HEK293 (cell line): ENCODE data around the gene COL4A1.

Experiments used
- CTCF ChIA-PET: fragments of 350-600 bp; formaldehyde crosslinking; extraction: SDS; loops from one replicate; lab custom pipeline; 2021; ENCODE audit warnings: antibody characterized with exemption; lab: Yijun Ruan, JAX
- POLR2A ChIA-PET: fragments of 300-600 bp; formaldehyde crosslinking; extraction: SDS; loops from one replicate; lab custom pipeline; 2020; ENCODE audit warnings: antibody characterized with exemption, inconsistent platforms; lab: Yijun Ruan, JAX
- H3K27ac ChIP-seq: fragments of 200-500 bp; sonication (Bioruptor generic); 2 replicates; pipeline ENCODE4 v1.5.1; 2014; ENCODE audit warnings: low read depth, low read length, control low read depth, inconsistent platforms; ENCODE audit errors: extremely low read depth
- H3K36me3 ChIP-seq, 2 experiments: fragments of 200-500 bp in 1 of 2; sonication (Bioruptor generic) in 1 of 2; 1 replicate in 1 of 2; 2 replicates in 1 of 2; pipeline ENCODE4 v1.5.1; 2014 to 2017; ENCODE audit warnings: inconsistent platforms in 2 of 2, low read length in 2 of 2; ENCODE audit not compliant: control insufficient read depth in 2 of 2, insufficient read depth in 1 of 2
- H3K4me1 ChIP-seq: fragments of 200-500 bp; sonication (Bioruptor generic); 2 replicates; pipeline ENCODE4 v1.5.1; 2014; ENCODE audit warnings: mild to moderate bottlenecking, low read length, inconsistent platforms; ENCODE audit not compliant: control insufficient read depth, insufficient read depth
- H3K4me3 ChIP-seq: 2 replicates; pipeline ENCODE4 v1.5.1; 2011; ENCODE audit warnings: low read depth, mild to moderate bottlenecking, control low read depth, low read length, moderate library complexity
- H3K9me3 ChIP-seq: fragments of 200-500 bp; sonication (Bioruptor generic); 2 replicates; pipeline ENCODE4 v1.5.1; 2014; ENCODE audit warnings: low read depth, low read length, inconsistent platforms; ENCODE audit not compliant: control insufficient read depth, insufficient read depth
- CTCF ChIP-seq: fragments of 450-650 bp; formaldehyde crosslinking; IDR thresholded peaks from 2 replicates; pipeline ENCODE4 v1.5.1; 2016; ENCODE audit warnings: missing biosample characterization, missing genetic modification characterization
- HOXC10 ChIP-seq: sonication (generic); formaldehyde crosslinking; IDR thresholded peaks from 2 replicates; pipeline ENCODE4 v1.8.1; 2023; ENCODE audit warnings: mild to moderate bottlenecking, missing genetic modification reagents
- HOXD13 ChIP-seq: sonication (generic); formaldehyde crosslinking; IDR thresholded peaks from 2 replicates; pipeline ENCODE4 v1.8.0; 2022; ENCODE audit warnings: missing genetic modification reagents, borderline replicate concordance
- SETDB1 ChIP-seq: IDR thresholded peaks from one replicate; pipeline ENCODE4 v1.6.1; 2017; ENCODE audit warnings: mild to moderate bottlenecking, low read length, moderate library complexity, mixed read lengths; ENCODE audit not compliant: insufficient read length
- SP7 ChIP-seq: fragments of 450-650 bp; formaldehyde crosslinking; IDR thresholded peaks from 2 replicates; pipeline ENCODE4 v1.5.1; 2016; ENCODE audit warnings: missing biosample characterization, missing genetic modification characterization
- TRIM28 ChIP-seq: IDR thresholded peaks from 2 replicates; pipeline ENCODE4 v1.6.1; 2011; ENCODE audit warnings: low read length, control low read depth, borderline replicate concordance
- ZBTB26 ChIP-seq: fragments of 450-650 bp; formaldehyde crosslinking; optimal IDR thresholded peaks from 2 replicates; pipeline ENCODE3; 2016; ENCODE audit warnings: missing biosample characterization, mild to moderate bottlenecking, missing genetic modification characterization
- ZBTB44 ChIP-seq: fragments of 450-650 bp; IDR thresholded peaks from 2 replicates; pipeline ENCODE4 v1.5.1; 2018; ENCODE audit warnings: missing biosample characterization, mild to moderate bottlenecking, missing genetic modification characterization
- ZNF175 ChIP-seq: fragments of 450-650 bp; formaldehyde crosslinking; IDR thresholded peaks from 2 replicates; pipeline ENCODE4 v1.5.1; 2016; ENCODE audit warnings: missing biosample characterization, missing genetic modification characterization
- ZNF202 ChIP-seq: fragments of 450-650 bp; formaldehyde crosslinking; IDR thresholded peaks from 2 replicates; pipeline ENCODE4 v1.5.1; 2016; ENCODE audit warnings: missing biosample characterization, missing genetic modification characterization, borderline replicate concordance
- ZNF302 ChIP-seq: fragments of 450-650 bp; formaldehyde crosslinking; IDR thresholded peaks from 2 replicates; pipeline ENCODE4 v1.5.1; 2016; ENCODE audit warnings: missing biosample characterization, missing genetic modification characterization, low read depth
- ZNF350 ChIP-seq: fragments of 450-650 bp; formaldehyde crosslinking; IDR thresholded peaks from 2 replicates; pipeline ENCODE4 v1.5.0; 2017; ENCODE audit warnings: missing biosample characterization, mild to moderate bottlenecking, missing genetic modification characterization
- ZNF354C ChIP-seq: fragments of 450-650 bp; formaldehyde crosslinking; IDR thresholded peaks from 2 replicates; pipeline ENCODE4 v1.5.1; 2016; ENCODE audit warnings: missing biosample characterization, missing genetic modification characterization, low read depth, borderline replicate concordance
- ZNF513 ChIP-seq: fragments of 450-650 bp; IDR thresholded peaks from 2 replicates; pipeline ENCODE4 v1.5.1; 2018; ENCODE audit warnings: missing biosample characterization, missing genetic modification characterization
- ZNF629 ChIP-seq: fragments of 450-650 bp; formaldehyde crosslinking; IDR thresholded peaks from 2 replicates; pipeline ENCODE4 v1.5.1; 2017; ENCODE audit warnings: missing biosample characterization, missing genetic modification characterization
- ZSCAN30 ChIP-seq: fragments of 450-650 bp; IDR thresholded peaks from 2 replicates; pipeline ENCODE4 v1.5.1; 2018; ENCODE audit warnings: missing biosample characterization, mild to moderate bottlenecking, missing genetic modification characterization, moderate library complexity

Gene COL4A1

GRCh38 chr13:110340812-110341444, 34.0 kb upstream of the COL4A1 start:
- no peaks in the 10 kb centered on the region for H3K36me3 ChIP-seq
- no peaks in the 10 kb centered on the region for H3K9me3 ChIP-seq
- ChIA-PET CTCF (interaction anchor here (0.7 kb wide), 1 partner anchor 17 kb away, joined by 3 read pairs; no protein-coding TSS in a partner anchor), POLR2A (interaction anchor here (1.5 kb wide), 1 partner anchor 32 kb away, joined by 4 read pairs; no protein-coding TSS in a partner anchor)
- no peak overlapping the region; the same call in 1 of the 2 replicates for H3K27ac ChIP-seq
- no peak for TF ChIP-seq ZBTB26 (tag by site-specific recombination)
- TF ChIP-seq ZNF629 (tag by site-specific recombination) = no peak
- no peak for TF ChIP-seq ZNF175 (tag by site-specific recombination)
- H3K4me3 ChIP-seq = no peak overlapping the region
- H3K4me1 ChIP-seq = peaks cover 10% of the 10 kb centered on the region

GRCh38 chr13:110339975-110340550, 33.1 kb upstream of the COL4A1 start:
- no peak overlapping the region for H3K4me3 ChIP-seq
- no peaks in the 10 kb centered on the region for H3K9me3 ChIP-seq
- peaks cover 10% of the 10 kb centered on the region for H3K4me1 ChIP-seq
- H3K27ac ChIP-seq = no peak overlapping the region
- POLR2A ChIA-PET = no interaction called here
- CTCF ChIA-PET = no interaction called here
- no peak for TF ChIP-seq ZNF354C (tag by site-specific recombination)
- H3K36me3 ChIP-seq = no peaks in the 10 kb centered on the region

DNA sequence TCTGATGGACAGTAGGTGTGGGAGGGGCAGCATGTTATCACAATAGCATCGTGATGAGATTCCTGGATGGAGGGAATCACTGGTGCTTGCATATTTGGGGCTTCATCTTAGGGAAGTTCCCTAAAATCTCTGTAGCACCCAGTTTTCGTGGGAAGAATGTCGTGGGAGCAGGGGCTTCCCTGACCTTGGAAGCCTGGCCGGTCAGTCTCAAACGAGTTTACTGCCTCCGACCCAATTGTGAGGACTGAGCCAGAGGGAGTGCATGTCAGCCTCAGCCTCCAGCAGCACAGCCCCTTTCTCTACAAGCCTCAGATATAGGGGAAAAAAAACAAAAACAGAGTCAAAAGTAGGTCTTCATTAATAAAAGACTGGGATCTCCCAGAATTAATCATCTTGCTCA, 32.3 kb upstream of the COL4A1 start:
- no peak overlapping the region for H3K27ac ChIP-seq
- ChIA-PET POLR2A (no interaction called here), CTCF (interaction anchor here (0.6 kb wide), 1 partner anchor 116 kb away, joined by 3 read pairs; no protein-coding TSS in a partner anchor)
- H3K4me1 ChIP-seq = peaks cover 10% of the 10 kb centered on the region
- H3K36me3 ChIP-seq = no peaks in the 10 kb centered on the region
- no peaks in the 10 kb centered on the region for H3K9me3 ChIP-seq
- no peak for TF ChIP-seq SP7
- TF ChIP-seq SETDB1 = no peak
- TF ChIP-seq HOXD13 = no peak
- TF ChIP-seq ZBTB44 = no peak
- TF ChIP-seq ZSCAN30 (tag by site-specific recombination) = no peak
- TF ChIP-seq ZNF350 = no peak
- no peak for TF ChIP-seq ZNF202
- no peak for TF ChIP-seq TRIM28
- no peak for TF ChIP-seq HOXC10 (CRISPR knock-in tag)
- no peak overlapping the region for H3K4me3 ChIP-seq

- Histone ChIP-seq H3K4me1 (peaks cover 10% of the 10 kb centered on the region), H3K36me3 (no peaks in the 10 kb centered on the region), H3K9me3 (no peaks in the 10 kb centered on the region), H3K4me3 (no peak overlapping the region), H3K27ac (no peak overlapping the region)
- ChIA-PET POLR2A (no interaction called here), CTCF (interaction anchor here (0.6 kb wide), 1 partner anchor 117 kb away, joined by 3 read pairs; no protein-coding TSS in a partner anchor)
- TF ChIP-seq ZNF513 (tag by site-specific recombination) = no peak
- TF ChIP-seq CTCF (tag by site-specific recombination) = no peak
- TF ChIP-seq ZBTB44 = no peak
- no peak for TF ChIP-seq ZNF302 (tag by site-specific recombination)
These were observed 31.6 kb upstream of the COL4A1 start for GRCh38 chr13:110338441-110339101.
